Fibroblast of lung (primary cell): ENCODE results near the gene ANO4. TPM values are rescaled to one million over a fixed set of nuclear protein-coding genes. Genes with fewer than 3 reads are reported as not detected.

Experiments
- DNase-seq, 2 donors: peaks; one replicate each; pipeline versions ENCODE4 v3.0.0 to v3.0.0-alpha.2; 2010; ENCODE audit warnings: low read depth in 2 of 2
- H2AFZ ChIP-seq: 2 replicates; pipeline ENCODE4 v1.5.1; 2012; ENCODE audit warnings: low read length, control low read depth, inconsistent platforms
- H3K27ac ChIP-seq: 2 replicates; pipeline ENCODE4 v1.5.1; 2011; ENCODE audit warnings: low read length, control low read depth; ENCODE audit not compliant: insufficient read depth
- H3K27me3 ChIP-seq: 2 replicates; pipeline ENCODE4 v1.5.1; 2011; ENCODE audit warnings: mild to moderate bottlenecking, low read length; ENCODE audit not compliant: control insufficient read depth, insufficient read depth
- H3K36me3 ChIP-seq: 2 replicates; pipeline ENCODE4 v1.5.1; 2011; ENCODE audit warnings: low read length; ENCODE audit not compliant: control insufficient read depth, insufficient read depth
- H3K4me1 ChIP-seq: 2 replicates; pipeline ENCODE4 v1.5.1; 2011; ENCODE audit warnings: low read length; ENCODE audit not compliant: control insufficient read depth, insufficient read depth; ENCODE audit errors: extremely low read depth
- H3K4me2 ChIP-seq: 2 replicates; pipeline ENCODE4 v1.5.1; 2011; ENCODE audit warnings: low read length, control low read depth; ENCODE audit not compliant: insufficient read depth; ENCODE audit errors: extremely low read depth
- H3K4me3 ChIP-seq, 4 experiments: fragments of 200-600 bp in 1 of 4; sonication (generic) in 1 of 4; replicated peaks in 1 of 4; 2 replicates each; pipeline ENCODE4 v1.5.1; 2011 to 2016; ENCODE audit warnings: low read length in 4 of 4, low read depth in 3 of 4, mild to moderate bottlenecking in 3 of 4, control low read depth in 2 of 4, inconsistent platforms in 1 of 4, mixed read lengths in 1 of 4; ENCODE audit not compliant: insufficient read depth in 1 of 4; ENCODE audit errors: control extremely low read depth in 1 of 4
- H3K79me2 ChIP-seq: 2 replicates; pipeline ENCODE4 v1.5.1; 2012; ENCODE audit warnings: mild to moderate bottlenecking, low read length, inconsistent platforms; ENCODE audit not compliant: control insufficient read depth, insufficient read depth
- H3K9ac ChIP-seq: 2 replicates; pipeline ENCODE4 v1.5.1; 2011; ENCODE audit warnings: mild to moderate bottlenecking, low read length, control low read depth; ENCODE audit not compliant: insufficient read depth
- H3K9me3 ChIP-seq: 2 replicates; pipeline ENCODE4 v1.5.1; 2012; ENCODE audit warnings: low read depth, low read length; ENCODE audit not compliant: control insufficient read depth, insufficient read depth
- H4K20me1 ChIP-seq: 2 replicates; pipeline ENCODE4 v1.5.1; 2011; ENCODE audit warnings: low read length; ENCODE audit not compliant: control insufficient read depth, insufficient read depth; ENCODE audit errors: extremely low read depth
- EZH2 ChIP-seq: IDR thresholded peaks from 2 replicates; pipeline ENCODE4 v1.5.1; 2012; ENCODE audit warnings: low read length, control low read depth, mild to moderate bottlenecking; ENCODE audit errors: missing control alignments
- polyA plus RNA-seq, 2 donors: library from polyadenylated mRNA; depleted of rRNA in 1 of 2; stranded (reverse) in 1 of 2; unstranded in 1 of 2; fragments of >200 nt; gene quantifications; 2 replicates each; pipeline ENCODE4 v1.2.1, GENCODE V29; 2011 to 2012; ENCODE audit warnings: missing spikeins in 1 of 2
- total RNA-seq: library from RNA; depleted of rRNA; stranded (reverse); fragments of >200 nt; gene quantifications from 2 replicates; pipeline ENCODE4 v1.2.1, GENCODE V29; 2014
- TF ChIP-seq, protein P1 (sequence below), 2 donors: IDR thresholded peaks in 1 of 2; conservative IDR thresholded peaks in 1 of 2; 1 replicate in 1 of 2; 2 replicates in 1 of 2; pipeline ENCODE4 v1.5.1; 2011 to 2012; ENCODE audit warnings: low read length in 2 of 2, control low read depth in 1 of 2, inconsistent platforms in 1 of 2, low read depth in 1 of 2, mild to moderate bottlenecking in 1 of 2

ANO4 gene
- total and polyA plus RNA-seq, 2 donors (not counting 1 experiment from before 2014, with no cell fraction given) = 11.7 to 42.3 TPM

DNA sequence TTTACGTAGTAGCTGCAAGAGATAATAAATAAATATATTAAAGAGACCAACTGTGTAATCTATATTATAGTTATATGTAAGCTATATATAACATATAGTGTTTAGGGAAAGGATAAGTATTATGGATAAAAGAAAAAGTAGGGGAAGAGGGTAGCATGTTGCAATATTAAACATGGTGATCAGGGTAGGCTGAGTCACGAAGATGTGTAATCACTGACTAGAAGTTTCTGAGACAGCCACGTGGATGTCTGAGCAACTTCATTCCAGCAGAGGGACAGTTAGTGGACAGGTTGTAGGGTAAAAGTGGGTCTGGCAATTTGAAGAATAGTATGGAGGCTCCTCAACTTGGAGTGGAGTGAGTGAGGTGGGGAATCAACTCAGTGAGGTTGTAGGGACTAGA, 109.7 kb downstream of the ANO4 start:
- H2AFZ ChIP-seq = no peak overlapping the region
- H3K27ac ChIP-seq = no peak overlapping the region
- DNase-seq = no peak
- no peaks in the 10 kb centered on the region for H4K20me1 ChIP-seq
- H3K4me1 ChIP-seq = peaks cover 3% of the 10 kb centered on the region
- no peaks in the 10 kb centered on the region for H3K36me3 ChIP-seq
- TF ChIP-seq, protein P1, sequence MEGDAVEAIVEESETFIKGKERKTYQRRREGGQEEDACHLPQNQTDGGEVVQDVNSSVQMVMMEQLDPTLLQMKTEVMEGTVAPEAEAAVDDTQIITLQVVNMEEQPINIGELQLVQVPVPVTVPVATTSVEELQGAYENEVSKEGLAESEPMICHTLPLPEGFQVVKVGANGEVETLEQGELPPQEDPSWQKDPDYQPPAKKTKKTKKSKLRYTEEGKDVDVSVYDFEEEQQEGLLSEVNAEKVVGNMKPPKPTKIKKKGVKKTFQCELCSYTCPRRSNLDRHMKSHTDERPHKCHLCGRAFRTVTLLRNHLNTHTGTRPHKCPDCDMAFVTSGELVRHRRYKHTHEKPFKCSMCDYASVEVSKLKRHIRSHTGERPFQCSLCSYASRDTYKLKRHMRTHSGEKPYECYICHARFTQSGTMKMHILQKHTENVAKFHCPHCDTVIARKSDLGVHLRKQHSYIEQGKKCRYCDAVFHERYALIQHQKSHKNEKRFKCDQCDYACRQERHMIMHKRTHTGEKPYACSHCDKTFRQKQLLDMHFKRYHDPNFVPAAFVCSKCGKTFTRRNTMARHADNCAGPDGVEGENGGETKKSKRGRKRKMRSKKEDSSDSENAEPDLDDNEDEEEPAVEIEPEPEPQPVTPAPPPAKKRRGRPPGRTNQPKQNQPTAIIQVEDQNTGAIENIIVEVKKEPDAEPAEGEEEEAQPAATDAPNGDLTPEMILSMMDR (conservative IDR thresholded peaks at IDR 0.05 in 1 of 2, IDR thresholded peaks at IDR 0.05 in 1 of 2; ENCODE audit: low read depth in 1 of 2, low read length in 2 of 2) = no peak
- no peak for TF ChIP-seq EZH2
- H3K4me3 ChIP-seq = no peak overlapping the region
- no peak overlapping the region for H3K4me2 ChIP-seq
- no peaks in the 10 kb centered on the region for H3K79me2 ChIP-seq
- H3K9me3 ChIP-seq = no peaks in the 10 kb centered on the region
- H3K27me3 ChIP-seq = no peaks in the 10 kb centered on the region
- H3K9ac ChIP-seq = no peak overlapping the region

GRCh38 chr12:100908501-100908900, 113.9 kb downstream of the ANO4 start:
- TF ChIP-seq, protein P1 (conservative IDR thresholded peaks at IDR 0.05 in 1 of 2, IDR thresholded peaks at IDR 0.05 in 1 of 2; ENCODE audit: low read depth in 1 of 2, low read length in 2 of 2) = no peak
- TF ChIP-seq EZH2 = no peak
- Histone ChIP-seq H3K9me3 (no peaks in the 10 kb centered on the region), H3K27me3 (no peaks in the 10 kb centered on the region), H3K4me1 (peaks cover 3% of the 10 kb centered on the region), H3K36me3 (no peaks in the 10 kb centered on the region), H3K27ac (no peak overlapping the region), H3K4me3 (no peak overlapping the region), H4K20me1 (no peaks in the 10 kb centered on the region), H3K9ac (no peak overlapping the region), H2AFZ (no peak overlapping the region), H3K4me2 (no peak overlapping the region), H3K79me2 (no peaks in the 10 kb centered on the region)
- DNase-seq = peak; percentile 84 to 88

- Histone ChIP-seq H3K9me3 (no peaks in the 10 kb centered on the region), H3K4me3 (no peak overlapping the region), H2AFZ (no peak overlapping the region), H3K4me2 (no peak overlapping the region), H3K27ac (no peak overlapping the region), H3K79me2 (no peaks in the 10 kb centered on the region), H3K27me3 (no peaks in the 10 kb centered on the region), H4K20me1 (no peaks in the 10 kb centered on the region), H3K4me1 (no peaks in the 10 kb centered on the region), H3K9ac (no peak overlapping the region), H3K36me3 (no peaks in the 10 kb centered on the region)
- TF ChIP-seq, protein P1 (conservative IDR thresholded peaks at IDR 0.05 in 1 of 2, IDR thresholded peaks at IDR 0.05 in 1 of 2; ENCODE audit: low read depth in 1 of 2, low read length in 2 of 2) = no peak
- no peak for TF ChIP-seq EZH2
- peak in 1 of 2 donors; percentile 70 for DNase-seq
These were observed 119.5 kb downstream of the ANO4 start for GRCh38 chr12:100913872-100914592.
